Prostate gland (tissue), 2 donors: ENCODE results near the gene CROCC.

Experiments
- POLR2A ChIP-seq: fragments of 450-650 bp; IDR thresholded peaks from one replicate; pipeline ENCODE4 v1.6.1; 2016; ENCODE audit warnings: antibody characterized with exemption, mild to moderate bottlenecking
- POLR2AphosphoS5 ChIP-seq: sonication (generic); formaldehyde crosslinking; IDR thresholded peaks from one replicate; pipeline ENCODE4 v1.6.1; 2017; ENCODE audit warnings: antibody characterized with exemption
- TF ChIP-seq, protein P1 (sequence below), 4 experiments: fragments of 200-600 bp in 2 of 4; fragments of 450-650 bp in 2 of 4; sonication (generic) in 2 of 4; IDR thresholded peaks; 1 replicate in 3 of 4; 2 replicates in 1 of 4; pipeline ENCODE4 v1.5.1; 2016 to 2019; ENCODE audit warnings: antibody characterized with exemption in 4 of 4, mild to moderate bottlenecking in 2 of 4, moderate library complexity in 2 of 4

DNA sequence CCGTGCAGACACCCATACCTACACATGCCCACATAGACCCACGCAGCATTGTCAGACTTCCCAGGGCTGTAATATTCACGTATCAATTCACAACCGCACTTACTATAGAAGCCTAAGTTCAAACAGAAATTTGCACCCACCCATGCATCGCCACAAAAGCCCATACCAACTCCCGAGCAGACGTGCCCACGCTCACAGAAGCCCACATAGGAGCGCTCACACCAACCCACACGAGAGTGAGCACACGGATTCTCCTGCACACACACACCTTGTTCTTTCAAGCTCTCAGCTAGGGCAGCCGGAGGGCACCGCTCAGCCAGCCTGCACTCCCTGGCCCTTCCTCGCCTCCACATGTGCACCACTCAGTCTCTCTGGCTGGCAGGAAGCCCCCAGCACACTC is 54.1 kb downstream of the CROCC start:
- TF ChIP-seq, protein P1, sequence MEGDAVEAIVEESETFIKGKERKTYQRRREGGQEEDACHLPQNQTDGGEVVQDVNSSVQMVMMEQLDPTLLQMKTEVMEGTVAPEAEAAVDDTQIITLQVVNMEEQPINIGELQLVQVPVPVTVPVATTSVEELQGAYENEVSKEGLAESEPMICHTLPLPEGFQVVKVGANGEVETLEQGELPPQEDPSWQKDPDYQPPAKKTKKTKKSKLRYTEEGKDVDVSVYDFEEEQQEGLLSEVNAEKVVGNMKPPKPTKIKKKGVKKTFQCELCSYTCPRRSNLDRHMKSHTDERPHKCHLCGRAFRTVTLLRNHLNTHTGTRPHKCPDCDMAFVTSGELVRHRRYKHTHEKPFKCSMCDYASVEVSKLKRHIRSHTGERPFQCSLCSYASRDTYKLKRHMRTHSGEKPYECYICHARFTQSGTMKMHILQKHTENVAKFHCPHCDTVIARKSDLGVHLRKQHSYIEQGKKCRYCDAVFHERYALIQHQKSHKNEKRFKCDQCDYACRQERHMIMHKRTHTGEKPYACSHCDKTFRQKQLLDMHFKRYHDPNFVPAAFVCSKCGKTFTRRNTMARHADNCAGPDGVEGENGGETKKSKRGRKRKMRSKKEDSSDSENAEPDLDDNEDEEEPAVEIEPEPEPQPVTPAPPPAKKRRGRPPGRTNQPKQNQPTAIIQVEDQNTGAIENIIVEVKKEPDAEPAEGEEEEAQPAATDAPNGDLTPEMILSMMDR (IDR thresholded peaks at IDR 0.05): no peak
- TF ChIP-seq POLR2A (no peak), POLR2AphosphoS5 (no peak)
